NCI-H460 (cell line): Measurements from ENCODE around the gene GLYATL1B. TPM values are rescaled to one million over a fixed set of nuclear protein-coding genes. Genes with fewer than 3 reads are reported as not detected.

Experiments
- DNase-seq: peaks from one replicate; pipeline ENCODE4 v3.0.0-alpha.2; 2016; ENCODE audit warnings: low read depth; ENCODE audit errors: extremely low read depth
- total RNA-seq: library from RNA; depleted of rRNA; stranded (reverse); fragments of >200 nt; shearing (Covaris generic); gene quantifications from 2 replicates; pipeline ENCODE4 v1.2.3, GENCODE V29; 2014; rRNA removed

The GLYATL1B gene
- total RNA-seq, 1 experiment from 2014 or later, result not detected

GRCh38 chr11:59142530-59143507, 56.7 kb downstream of the GLYATL1B start, which contains the start of gene FAM111A:
TSS of gene FAM111A (plus strand) at chr11:59142856. CDS start at chr11:59148873, 6,017 bp downstream.
- DNase-seq, result peak; percentile 54

DNA sequence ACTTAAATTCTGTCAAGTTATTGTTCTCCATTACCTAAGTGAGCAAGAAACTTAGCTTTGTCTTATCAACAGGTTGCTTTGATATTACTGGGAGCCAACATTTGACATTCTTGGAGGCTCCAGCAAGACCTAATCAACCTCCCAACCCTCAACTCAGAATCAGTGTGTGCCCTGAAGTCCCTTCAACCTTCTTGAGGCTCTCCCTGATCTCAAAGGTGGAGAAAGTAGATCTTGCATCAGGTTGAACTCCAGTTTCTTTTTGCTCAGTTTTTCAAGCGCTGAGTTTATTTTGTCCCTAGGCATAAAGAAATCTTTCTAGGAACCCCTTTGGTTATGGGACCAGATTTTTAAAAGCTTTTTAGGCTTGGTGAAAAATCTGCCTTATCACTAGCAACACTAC, 58.0 kb downstream of the GLYATL1B start:
- no peak for DNase-seq

Other genes starting within 250 kb of the GLYATL1B start
- gene GLYATL2, start 241.6 kb upstream of the GLYATL1B start, total RNA-seq, result not detected in 2 replicates
- not detected in 2 replicates for gene GLYATL1, start 146.8 kb upstream of the GLYATL1B start, total RNA-seq
- 2.6 and 3.7 TPM in 2 replicates for gene FAM111B, start 20.9 kb downstream of the GLYATL1B start, total RNA-seq
- 28.3 and 30.9 TPM in 2 replicates for gene FAM111A, start 56.5 kb downstream of the GLYATL1B start, total RNA-seq
- 0.25 and 0.38 TPM in 2 replicates for gene DTX4, start 85.8 kb downstream of the GLYATL1B start, total RNA-seq
- not detected in 2 replicates for gene MPEG1, start 126.6 kb downstream of the GLYATL1B start, total RNA-seq